ENCODE measurements around the gene MTPN. TPM values are rescaled to one million over a fixed set of nuclear protein-coding genes. Genes with fewer than 3 reads are reported as not detected.

Gene MTPN, protein sequence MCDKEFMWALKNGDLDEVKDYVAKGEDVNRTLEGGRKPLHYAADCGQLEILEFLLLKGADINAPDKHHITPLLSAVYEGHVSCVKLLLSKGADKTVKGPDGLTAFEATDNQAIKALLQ
- polyA plus RNA-seq (2013, experiment 1 of 2; ENCODE audit: insufficient read length): 187 TPM
- polyA plus RNA-seq (2013, experiment 2 of 2; ENCODE audit: insufficient read length): 177 TPM

DNA sequence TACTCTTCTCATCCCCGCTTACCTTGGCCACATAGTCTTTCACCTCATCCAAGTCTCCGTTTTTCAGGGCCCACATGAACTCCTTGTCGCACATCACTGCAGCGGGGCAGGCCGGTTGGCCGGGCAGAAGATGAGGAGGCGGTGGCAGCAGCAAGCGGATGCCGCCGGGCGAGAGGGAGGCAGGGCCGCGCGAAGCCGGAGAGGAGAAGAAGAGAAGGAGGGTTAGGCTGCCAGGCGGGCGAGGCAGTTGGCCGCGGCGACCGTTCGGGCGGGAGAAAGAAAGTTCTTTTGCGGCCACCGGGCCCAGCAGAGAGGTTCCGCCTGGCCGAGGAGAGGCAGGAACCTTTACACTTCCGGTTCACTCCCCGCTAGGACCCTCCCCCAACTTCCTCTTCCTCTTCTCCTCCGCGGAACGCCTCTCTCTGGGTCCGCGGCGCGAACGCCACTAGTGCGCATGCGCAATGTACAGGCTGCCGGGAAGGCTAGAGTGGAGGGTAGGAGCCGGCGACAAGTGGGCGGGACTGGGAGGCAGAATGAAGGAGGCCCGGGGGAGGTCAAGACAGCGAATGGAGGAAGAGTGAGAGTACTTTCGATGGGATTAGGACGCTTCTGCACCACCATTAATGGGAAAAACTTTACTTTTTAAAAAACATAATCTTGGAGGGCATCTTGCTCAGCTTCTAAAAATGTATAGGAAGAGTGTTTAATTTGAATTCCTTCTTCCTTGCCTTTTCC lies at the start of gene MTPN:
Gene MTPN, minus strand, starts transcription at position 353 of the 735 bp plus-strand sequence. Its CDS starts 259 bp downstream, at position 94.
- DNase-seq: peak; percentile 97

DNA sequence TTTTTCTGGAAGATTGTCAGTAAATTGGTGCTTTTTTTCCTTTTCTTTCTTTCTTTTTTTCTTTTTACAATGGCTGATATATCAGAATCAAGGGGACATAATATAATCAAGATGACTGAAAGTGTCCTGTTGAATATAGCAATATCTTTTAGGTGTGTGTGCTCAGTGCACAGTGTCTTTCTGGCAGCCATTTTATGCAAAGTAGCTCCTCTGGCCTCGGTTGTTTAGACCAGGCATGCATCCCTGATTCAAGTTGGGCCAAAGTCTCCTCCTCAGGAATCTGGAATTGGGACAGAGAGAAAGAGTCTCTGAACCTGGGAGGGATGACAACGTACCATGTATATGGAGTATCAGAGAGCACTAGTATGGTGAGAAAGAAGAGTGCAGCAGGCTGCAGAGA lies 49.0 kb upstream of the MTPN start:
- no peak for DNase-seq

DNA sequence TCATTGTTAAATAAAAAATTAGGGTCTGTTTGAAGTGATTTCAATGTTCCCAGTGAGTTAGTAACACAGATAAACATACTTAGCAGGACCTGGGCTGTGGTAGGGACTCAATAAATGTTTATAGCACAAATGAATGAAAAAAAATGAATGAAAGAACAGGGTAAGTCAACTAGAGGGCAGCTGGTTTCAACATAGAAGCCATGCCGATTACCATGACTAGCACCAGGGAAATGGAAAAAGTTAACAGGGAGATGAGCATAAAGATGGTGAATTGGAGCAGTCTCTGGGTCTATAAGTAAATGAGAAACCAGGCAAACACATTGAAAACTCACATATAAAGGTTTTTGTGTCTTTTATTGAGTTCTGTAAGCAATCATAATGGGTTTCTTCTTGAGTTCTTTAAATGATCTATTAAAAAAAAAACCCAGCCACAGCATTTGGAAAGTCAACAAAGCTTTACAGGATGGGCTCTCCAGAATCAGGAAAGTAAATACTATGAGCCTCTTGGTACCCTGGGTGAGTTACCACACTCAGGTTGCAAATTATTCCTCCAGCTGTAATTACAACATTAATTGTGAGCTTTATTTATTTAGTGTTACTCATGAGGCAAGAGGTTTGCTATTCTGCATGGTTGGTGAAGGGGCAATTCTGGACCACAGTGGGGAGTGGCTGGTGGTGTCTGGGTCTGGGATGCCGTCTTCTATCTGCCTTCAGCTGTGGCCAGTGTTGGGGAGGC lies 46.1 kb upstream of the MTPN start:
- DNase-seq: no peak

DNA sequence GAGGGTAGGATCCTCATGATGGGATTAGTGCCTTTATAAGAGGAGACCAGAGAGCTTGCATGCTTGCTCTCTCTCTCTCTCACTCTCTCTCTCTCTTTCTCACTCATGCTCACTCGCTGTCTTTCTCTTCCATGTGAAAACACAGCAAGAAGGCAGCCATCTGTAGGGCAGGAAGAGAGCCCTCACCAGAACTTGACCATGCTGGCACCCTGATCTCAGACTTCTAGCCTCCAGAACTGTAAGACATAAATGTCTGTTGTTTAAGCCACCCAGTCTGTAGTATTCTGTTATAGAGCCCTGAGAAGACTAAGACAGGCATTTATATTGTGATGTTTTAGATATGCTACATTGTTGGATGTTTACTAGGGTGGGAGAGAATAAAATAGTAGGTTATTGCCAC lies 43.4 kb upstream of the MTPN start:
- no peak for DNase-seq

DNA sequence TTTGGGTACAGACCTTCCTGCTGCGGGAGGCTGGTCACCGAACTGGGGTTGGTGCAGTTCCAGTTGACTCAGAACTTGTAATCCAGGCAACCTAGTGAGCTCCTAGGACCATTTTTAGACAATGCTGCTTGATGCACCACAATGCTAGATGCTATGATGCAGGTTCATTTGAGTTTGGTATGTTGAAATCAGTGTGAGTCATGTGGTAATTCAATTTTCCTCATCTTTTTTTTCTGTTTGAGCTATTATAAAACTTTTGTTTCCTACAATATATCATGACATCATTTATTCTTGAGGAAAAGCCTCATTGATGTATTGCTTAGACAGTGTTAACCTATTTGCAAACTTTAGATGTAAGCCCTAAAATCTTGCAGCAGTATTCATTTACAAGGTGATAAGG lies 40.9 kb upstream of the MTPN start:
- DNase-seq: no peak

DNA sequence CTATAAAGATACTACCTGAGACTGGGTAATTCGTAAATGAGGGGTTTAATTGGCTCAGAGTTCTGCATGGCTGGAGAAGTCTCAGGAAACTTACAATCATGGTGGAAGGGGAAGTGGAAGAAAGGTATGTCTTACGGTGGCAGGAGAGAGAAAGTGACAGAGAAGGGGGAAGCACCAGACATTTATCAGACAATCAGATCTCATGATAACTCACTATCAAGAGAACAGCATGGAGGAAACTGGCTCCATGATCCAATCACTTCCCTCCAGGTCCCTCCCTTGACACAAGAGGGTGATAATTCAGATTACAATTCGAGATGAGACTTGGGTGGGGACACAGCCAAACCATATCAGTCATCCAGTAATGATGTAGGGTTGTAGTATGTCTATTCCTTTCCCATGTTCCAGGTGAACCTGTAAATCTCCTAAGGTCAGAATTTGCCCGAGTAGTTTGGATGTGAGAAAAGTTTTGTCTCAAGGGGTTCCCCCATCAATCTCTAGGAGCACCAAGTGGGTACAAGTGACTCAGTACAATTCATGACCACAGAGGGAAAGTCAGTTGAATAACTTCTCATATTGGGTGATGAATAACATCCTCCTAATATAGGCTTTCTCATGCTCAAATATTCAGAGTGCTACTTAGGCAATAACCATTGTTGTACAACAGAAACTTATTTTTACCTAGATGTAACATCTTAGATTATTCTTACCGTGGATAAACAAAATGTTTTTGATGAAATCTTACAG lies 39.7 kb upstream of the MTPN start:
- no peak for DNase-seq

DNA sequence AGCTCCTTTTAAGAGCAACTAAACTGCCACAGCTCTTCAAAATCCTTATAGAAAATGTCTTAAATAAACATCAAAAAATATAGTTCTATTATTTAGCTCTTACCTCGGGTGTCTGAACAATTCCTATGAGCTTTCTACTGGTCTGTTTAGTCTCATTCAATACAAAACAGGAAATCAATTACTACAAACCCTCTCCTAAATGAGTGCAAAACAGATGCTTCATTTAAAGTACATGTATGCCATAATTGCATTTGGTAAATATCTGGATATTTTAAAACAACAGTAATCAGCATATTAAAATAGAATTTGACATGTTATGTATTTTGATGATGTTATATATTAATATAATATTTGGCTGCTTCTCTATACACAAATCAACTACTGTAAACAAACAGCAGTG lies 38.5 kb upstream of the MTPN start:
- DNase-seq: no peak

DNA sequence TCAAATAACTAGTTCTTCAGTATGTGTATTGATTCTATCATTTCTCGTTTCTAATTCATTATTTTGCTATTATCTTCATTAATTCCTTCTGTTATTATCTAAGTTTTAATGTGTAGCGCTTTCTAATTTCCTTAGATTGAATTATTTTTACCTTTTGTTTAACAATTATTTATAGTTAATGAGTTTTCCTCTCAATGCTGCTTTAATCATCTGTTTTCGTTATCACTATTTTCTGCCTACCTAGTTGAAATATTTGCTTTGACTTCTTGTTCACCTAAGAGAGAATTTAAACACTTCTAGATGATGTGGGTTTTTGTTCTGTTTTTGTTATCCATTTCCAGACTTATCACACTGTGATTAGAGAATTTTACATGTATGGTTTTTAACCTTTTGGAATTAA lies 37.5 kb upstream of the MTPN start:
- DNase-seq: no peak

DNA sequence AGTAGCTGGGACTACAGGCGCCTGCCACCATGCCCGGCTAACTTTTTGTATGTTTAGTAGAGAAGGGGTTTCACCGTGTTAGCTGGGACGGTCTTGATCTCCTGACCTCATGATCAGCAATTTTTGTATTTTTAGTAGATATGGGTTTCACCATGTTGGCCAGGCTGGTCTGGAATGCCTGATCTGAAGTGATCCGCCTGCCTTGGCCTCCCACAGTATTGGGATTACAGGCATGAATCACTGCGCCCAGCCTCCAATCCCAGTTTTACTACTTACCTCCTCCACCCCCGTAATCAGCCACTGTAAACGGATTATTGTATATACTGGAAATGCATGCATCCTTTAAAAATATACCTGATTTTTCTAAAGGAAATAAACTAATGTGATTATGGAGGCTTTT lies 35.1 kb upstream of the MTPN start:
- DNase-seq: no peak

DNA sequence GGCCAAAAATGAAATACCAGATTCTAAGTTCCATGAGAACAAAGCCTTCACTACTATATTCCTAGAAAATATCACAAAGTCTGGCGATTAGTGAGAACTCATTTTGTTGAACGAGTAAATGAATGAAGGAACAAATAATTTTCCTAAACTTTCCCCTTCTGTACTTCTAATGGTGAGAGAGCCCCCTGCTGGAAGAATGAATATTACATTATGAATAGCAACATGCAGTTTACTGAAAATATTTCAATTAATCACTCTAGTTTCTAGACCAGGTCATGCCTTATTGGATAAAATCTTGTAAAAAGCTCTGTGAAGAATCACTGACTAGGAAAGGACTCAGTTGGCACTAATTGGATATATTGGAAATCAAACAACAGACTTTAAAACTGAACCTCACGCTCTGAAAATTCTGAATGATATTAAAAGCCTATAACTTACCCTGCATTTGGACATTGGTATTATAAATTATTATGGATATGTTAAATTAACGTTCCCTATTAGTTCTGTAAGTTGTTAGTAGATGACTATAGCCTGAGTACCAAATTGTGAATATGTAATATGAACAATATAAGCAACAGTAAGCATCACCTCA lies 32.4 kb upstream of the MTPN start:
- DNase-seq: peak; percentile 44

DNA sequence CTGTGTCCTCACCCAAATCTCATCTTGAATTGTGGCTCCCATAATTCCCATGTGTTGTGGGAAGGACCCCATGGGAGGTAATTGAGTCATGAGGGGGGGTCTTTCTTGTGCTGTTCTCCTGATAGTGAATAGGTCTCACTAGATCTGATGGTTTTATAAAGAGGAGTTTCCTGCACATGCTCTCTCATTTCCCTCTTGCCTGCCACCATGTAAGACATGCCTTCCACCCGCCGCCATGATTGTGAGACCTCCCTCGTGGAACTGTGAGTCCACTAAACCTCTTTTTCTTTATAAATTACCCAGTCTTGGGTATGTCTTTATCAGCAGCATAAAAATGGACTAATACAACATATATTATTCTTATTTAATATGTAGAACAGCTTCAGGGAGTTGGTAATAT lies 29.0 kb upstream of the MTPN start:
- no peak for DNase-seq

DNA sequence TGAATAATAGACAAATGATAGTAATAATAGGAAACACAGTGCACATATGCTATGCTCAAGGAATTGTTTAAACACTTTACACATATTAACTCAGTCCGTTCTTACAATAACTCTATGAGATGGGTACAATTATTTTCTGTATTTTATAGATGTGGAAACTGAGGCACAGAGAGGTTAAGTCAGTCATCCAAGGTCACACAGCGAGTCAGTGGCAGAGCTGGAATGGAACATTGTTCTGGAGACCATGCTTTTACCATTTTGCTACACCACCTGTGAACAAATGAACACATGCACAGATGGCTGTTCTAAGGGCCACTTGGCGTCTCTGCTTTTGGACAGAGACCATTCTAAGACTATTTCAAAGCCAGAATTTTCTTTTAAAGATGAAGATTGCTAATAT lies 26.9 kb upstream of the MTPN start:
- no peak for DNase-seq

DNA sequence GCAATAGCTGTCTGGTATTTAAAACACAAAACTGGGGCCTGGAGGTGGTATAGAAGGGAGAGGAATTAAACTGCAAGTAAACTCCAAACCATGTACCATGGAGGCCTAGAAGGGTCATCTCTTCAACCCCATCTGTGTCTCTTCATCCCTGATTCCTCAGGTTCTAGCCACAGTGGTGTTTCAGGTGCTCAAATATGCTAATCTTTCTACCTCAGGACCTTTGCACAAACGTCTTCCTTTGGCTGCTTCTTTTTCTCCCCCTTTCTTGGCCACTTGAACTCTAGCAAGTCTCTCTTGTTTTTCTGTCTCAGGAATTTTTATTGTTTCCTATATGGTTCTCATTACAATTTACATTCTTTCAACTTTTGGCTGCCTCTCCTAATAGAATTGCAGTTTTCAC lies 25.6 kb upstream of the MTPN start:
- no peak for DNase-seq

DNA sequence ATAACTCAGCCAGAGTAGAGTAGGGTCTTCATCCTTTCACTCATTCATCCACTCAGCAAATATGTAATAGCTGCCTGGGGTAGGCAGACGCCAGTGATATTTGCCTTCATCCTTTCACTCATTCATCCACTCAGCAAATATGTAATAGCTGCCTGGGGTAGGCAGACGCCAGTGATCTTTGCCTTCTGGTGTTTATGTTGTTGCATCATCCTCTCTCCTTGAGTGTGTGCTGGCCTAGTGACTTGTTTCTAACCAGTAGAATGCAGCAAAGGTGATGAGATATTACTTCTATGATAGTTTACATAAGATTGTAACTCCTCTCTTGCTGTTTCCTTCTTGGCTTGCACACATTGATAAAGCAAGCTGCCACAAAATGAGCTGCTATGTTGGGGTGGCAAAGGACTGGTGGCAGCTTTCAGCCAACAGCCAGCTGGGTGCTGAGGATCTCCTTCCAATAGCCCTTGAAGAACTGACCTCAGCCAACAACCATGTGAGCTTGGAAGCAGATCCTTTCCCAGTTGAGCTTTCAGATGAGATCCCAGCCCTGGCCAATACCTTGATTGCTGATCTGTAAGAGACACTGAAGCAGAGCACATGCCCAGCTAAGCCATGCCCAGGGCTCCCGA lies 23.2 kb upstream of the MTPN start:
- DNase-seq: peak; percentile 5

DNA sequence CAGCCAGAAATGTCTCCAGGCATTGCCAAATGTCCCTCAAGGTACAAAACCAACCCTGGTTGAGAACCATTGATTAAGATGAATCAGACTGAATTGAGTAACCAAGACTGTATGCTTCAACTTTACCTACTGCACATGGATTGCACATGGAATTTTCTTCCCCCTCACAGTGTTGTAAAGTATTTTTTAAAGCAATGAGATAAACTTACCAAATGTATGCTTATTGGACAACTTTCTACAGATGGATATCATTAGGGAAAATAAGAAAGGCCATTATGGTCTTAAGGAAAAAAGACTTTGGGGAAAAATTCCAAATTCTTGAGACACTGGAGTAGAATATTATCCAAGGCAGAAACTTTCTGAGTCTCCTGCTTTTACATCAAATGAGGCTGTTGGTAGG lies 20.9 kb upstream of the MTPN start:
- no peak for DNase-seq

DNA sequence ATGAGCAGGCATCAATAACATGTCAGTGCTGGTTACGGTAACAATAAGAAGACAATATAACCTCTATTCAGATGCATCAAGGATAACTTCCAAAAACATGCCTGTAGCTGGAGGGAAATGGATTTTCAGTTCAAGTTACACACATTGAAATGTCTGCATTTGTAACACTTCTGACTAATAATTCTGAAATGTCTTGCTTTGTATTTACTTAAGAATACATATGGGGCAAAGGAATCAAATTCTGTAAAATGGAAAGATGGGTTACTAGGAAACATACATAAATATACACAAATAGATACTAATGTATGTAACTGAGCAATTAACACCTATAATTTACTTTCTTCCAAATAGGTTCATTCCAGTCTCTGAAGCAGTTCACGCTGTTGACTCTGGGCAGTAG lies 18.6 kb upstream of the MTPN start:
- DNase-seq: peak; percentile 61

DNA sequence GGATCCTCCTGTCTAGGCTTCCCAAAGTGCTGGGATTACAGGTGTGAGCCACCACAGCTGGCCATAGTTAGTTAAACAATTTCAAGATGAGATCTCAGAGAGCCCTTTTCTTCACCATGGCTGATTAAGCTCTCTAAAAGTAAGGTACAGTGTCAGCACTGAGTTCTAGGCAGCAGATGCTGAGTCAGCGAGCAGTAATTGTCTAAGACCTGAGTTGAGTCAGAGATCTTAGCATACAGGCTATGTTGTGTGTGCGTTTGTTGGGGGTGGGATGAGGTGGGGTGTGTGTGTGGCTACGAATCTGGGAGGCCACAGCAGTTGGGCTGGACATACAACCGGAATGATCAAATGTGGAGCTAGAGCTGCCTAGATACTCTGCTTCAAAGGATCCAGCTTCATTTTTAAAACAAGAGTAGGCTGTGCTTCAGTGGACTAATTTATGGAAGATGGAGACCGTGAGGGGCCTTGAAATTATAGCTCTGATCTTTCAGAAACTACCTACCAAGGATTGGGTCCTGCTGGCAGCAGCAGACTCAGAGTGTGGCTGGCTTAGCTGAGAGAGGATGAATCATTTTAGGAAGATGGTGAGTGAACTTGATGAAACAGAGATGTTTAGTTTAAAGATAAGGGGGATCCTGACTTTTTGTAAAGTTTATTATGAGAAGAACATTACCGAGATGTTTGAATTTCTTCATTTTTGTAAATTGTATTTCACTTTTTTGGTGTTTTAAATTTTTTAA lies 17.5 kb upstream of the MTPN start:
- peak; percentile 32 for DNase-seq

DNA sequence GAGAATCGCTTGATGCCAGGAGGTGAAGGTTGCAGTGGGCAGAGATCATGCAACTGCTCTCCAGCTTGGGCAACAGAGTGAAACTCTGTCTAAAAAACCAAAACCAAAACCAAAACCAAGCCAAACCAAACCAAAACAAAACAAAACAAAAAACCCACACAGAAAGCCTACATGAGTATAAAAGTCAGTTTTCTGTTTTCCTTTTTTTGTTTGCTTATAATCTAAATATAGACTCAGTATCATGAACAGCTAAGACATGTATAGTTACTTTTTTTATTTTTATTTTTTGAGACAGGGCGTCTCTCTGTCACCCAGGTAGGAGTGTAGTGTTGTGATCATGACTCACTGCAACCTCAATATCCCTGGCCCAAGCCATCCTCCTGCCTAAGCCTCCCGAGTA lies 16.8 kb upstream of the MTPN start:
- DNase-seq: no peak

DNA sequence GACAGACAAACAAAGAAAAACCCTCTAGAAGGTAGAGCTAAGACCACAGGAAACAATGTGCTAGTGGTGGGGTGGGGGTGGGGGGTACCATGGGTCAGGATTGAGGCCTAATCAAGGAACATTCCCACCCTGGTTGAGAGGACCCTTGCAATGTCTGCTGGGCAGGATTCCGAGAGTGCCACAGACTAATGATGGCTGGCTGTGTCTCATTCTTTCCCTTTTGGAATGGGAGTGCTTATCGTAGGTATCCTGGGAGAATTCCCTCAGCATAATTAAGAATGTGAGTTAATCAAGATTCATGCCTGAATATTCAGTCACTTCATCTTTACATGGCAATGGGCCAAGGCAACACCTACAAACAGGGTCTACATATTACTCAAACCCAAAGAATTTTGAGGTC lies 14.7 kb upstream of the MTPN start:
- no peak for DNase-seq

DNA sequence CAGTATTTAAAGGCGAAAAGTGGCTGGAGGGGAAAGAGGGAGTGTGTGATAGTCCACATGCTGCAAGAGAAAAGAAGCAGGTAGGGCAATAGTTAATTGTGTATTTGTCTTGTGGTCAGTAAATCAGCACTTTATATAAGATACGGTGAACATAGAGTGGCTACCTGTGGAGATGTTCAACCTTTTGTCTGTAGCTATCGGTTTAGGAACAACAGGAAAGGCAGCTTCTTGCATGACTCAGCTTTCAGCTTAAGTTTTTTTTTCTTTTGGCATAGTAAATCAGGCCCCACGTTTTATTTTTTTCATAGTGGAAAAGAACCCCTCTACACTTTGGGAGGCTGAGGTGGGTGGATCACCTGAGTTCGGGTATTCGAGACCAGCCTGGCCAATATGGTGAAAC lies 14.2 kb upstream of the MTPN start:
- no peak for DNase-seq

DNA sequence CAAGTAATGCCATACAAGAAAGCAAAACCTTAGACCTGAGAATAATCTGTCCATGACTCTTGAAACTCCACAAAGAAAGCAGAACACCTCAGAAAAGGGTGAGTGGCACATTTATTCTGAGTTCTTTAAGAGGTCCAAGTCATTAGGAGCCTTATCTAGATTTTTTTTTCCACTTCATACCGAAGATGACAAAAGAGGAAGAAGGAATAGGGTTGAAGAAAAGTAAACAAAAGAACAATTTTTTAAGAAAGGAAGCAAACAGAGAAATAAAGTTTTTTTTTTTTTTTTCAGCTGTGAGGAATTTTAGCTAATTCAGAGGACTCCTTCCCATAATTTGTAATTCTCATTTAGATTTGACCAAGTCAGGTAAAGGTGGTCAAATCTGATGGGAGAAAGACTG lies 13.1 kb upstream of the MTPN start:
- DNase-seq: no peak
